ENCODE data around the gene AMZ2.
"Not testable (repeated sequence)": the region's sequence is repeated elsewhere in the genome, so short reads cannot be mapped to it uniquely, and the experiment has no call there.

The AMZ2 gene

GRCh38 chr17:68220786-68221185, 27.1 kb upstream of the AMZ2 start:
- not testable (repeated sequence) for DNase-seq

GRCh38 chr17:68221786-68222185, 26.1 kb upstream of the AMZ2 start:
- DNase-seq = no peak

GRCh38 chr17:68222606-68223005, 25.2 kb upstream of the AMZ2 start:
- DNase-seq = no peak

- DNase-seq = not testable (repeated sequence)
Measured at GRCh38 chr17:68225055-68225454, 22.8 kb upstream of the AMZ2 start.

- DNase-seq = not testable (repeated sequence)
Measured at GRCh38 chr17:68228039-68228680, 19.7 kb upstream of the AMZ2 start.

- DNase-seq = no peak
Measured at GRCh38 chr17:68228817-68229570, 18.8 kb upstream of the AMZ2 start.

GRCh38 chr17:68229619-68230018, 18.2 kb upstream of the AMZ2 start:
- no peak for DNase-seq

GRCh38 chr17:68231131-68231530, 16.7 kb upstream of the AMZ2 start:
- not testable (repeated sequence) for DNase-seq

GRCh38 chr17:68231541-68231940, 16.3 kb upstream of the AMZ2 start:
- DNase-seq = no peak

GRCh38 chr17:68232741-68233140, 15.1 kb upstream of the AMZ2 start:
- DNase-seq = not testable (repeated sequence)

GRCh38 chr17:68234726-68235335, 13.0 kb upstream of the AMZ2 start:
- peak in 2 of 5 experiments; percentile 75 to 80 for DNase-seq

- not testable (repeated sequence) for DNase-seq
Measured at GRCh38 chr17:68235336-68235791, 12.5 kb upstream of the AMZ2 start.

GRCh38 chr17:68237369-68238163, 10.3 kb upstream of the AMZ2 start:
- DNase-seq = peak in 3 of 5 experiments; percentile 46 to 86 (median 85)

- DNase-seq = peak in 3 of 5 experiments; percentile 29 to 92 (median 31)
Measured at GRCh38 chr17:68238164-68238870, 9.5 kb upstream of the AMZ2 start.

- DNase-seq = peak in 1 of 5 experiments; percentile 83
Measured at GRCh38 chr17:68238871-68239253, 9.0 kb upstream of the AMZ2 start.

- peak in 1 of 5 experiments; percentile 62 for DNase-seq
Measured at GRCh38 chr17:68239632-68240366, 8.0 kb upstream of the AMZ2 start.

GRCh38 chr17:68246271-68247028, 1.4 kb upstream of the AMZ2 start:
- no peak for DNase-seq

- peak in 1 of 5 experiments; percentile 29 for DNase-seq
Measured at GRCh38 chr17:68248199-68248825, 469 bp downstream of the AMZ2 start.

GRCh38 chr17:68248891-68249290, 1.0 kb downstream of the AMZ2 start:
- DNase-seq = peak in 1 of 5 experiments; percentile 69

GRCh38 chr17:68249354-68249765, 1.5 kb downstream of the AMZ2 start:
- DNase-seq = peak in 2 of 5 experiments; percentile 48 to 80
